GM12872 (cell line): ENCODE measurements around the gene ANKRD33B.

Source experiments
- CTCF ChIP-seq: IDR thresholded peaks from 3 replicates; pipeline ENCODE4 v1.5.1; 2011; ENCODE audit warnings: low read depth, mild to moderate bottlenecking, low read length, moderate library complexity; ENCODE audit not compliant: insufficient read depth

ANKRD33B gene

GRCh38 chr5:10631316-10631996 lies 67.6 kb downstream of the ANKRD33B start:
- TF ChIP-seq CTCF: no peak

DNA sequence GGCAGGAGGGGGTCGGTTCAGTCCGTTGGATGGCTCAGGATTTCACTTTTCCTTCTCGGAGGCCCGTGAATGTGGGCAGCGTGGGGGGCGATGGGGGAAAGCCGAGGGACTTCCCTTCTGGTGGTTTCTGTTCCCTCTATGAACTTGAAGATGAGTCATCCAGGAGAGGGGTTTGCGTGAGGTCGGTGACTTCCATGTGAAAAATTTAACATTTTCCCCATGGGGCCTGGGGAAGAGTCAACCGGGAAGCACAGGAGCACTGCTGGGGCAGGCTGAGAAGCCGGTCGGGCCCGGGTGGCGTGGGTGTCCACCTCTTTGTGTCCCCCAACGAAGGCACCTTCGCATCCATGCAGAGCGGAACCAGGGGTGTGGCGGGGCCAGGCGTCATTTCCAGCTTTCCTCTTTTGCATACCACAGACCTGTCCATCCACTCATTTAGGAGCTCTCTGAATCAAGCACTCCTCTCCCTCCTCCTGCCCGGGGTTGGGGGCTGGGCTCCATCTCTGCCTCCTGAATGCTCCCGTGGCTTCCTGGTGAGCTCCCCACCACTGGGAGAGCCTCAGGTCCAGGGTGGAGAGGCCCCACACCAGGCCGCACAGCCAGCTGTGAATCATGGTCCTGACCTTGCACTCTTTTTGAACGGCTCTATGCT lies 68.4 kb downstream of the ANKRD33B start:
- TF ChIP-seq CTCF: no peak

GRCh38 chr5:10633271-10634049 lies 69.6 kb downstream of the ANKRD33B start:
- no peak for TF ChIP-seq CTCF

- no peak for TF ChIP-seq CTCF
Observed at GRCh38 chr5:10634050-10634449, 70.2 kb downstream of the ANKRD33B start.

- TF ChIP-seq CTCF: no peak
Observed at GRCh38 chr5:10634562-10634961, 70.7 kb downstream of the ANKRD33B start.

DNA sequence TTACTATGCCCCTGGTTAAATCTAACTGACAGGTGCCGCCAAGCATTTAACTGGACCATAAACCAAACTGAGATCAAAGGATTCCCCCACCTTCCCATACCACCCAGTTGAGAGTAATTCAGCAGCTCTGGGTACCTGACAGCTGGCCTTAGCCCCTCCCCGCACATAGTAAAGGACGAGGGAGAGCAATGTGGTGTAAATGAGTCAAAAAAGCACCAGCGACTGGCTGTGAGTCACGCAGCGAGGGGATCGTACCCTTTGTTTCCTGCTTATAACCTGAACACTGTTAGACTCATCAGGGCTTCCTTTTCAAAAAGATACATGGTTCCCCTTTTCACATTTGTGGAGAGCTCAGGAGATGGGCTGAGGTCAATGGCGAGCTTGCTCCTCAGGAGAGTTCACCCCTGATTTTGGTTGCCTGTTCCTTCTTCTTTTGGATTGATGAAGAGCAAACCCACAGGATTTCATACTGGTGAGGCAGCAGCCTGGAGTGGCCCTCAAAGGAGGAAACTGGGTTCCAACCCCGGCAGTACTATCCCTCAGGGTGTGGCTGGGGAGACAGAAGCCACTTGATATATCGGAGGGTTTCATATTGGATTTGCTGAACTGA lies 71.5 kb downstream of the ANKRD33B start:
- TF ChIP-seq CTCF: no peak

DNA sequence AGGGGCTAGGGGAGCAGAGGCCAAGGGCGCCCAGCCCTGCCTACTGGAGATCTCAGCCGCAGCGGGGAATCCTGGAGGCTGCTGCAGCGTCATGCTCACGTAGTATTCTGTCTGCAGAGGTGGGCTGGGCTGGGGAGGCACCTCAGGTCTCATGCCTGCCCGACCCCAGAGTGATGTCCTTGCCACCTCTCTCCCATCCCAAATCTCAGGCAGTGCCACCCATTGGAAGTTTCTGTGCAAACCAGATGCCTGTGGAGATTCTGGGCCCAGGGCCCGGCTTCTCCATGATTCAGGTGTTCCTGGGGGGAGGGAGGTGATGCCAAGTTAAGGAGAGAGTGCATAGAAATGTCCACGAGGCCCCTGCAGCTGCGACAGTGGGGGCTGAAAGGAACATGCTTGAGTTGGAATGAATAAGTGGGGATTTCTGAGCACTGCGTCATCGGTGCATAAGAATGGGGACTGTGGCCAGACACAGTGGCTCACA lies 72.0 kb downstream of the ANKRD33B start:
- no peak for TF ChIP-seq CTCF
